ENCODE data around the gene TRIM72.
"Not testable (repeated sequence)": the region's sequence is repeated elsewhere in the genome, so short reads cannot be mapped to it uniquely, and the experiment has no call there.

The TRIM72 gene

GRCh38 chr16:31268891-31269290 lies 55.0 kb downstream of the TRIM72 start:
- Histone ChIP-seq H3K4me3 (ENCODE audit: low read depth in 1 of 2, low read length in 2 of 2) (no peak overlapping the region), H3K4me1 (ENCODE audit: insufficient read depth, low read length) (no peaks in the 10 kb centered on the region), H3K27me3 (ENCODE audit: control insufficient read depth in 1 of 2, insufficient read depth in 2 of 2, low read length in 2 of 2) (peaks cover 0 to 5% of the 10 kb centered on the region in 2 donors), H3K27ac (ENCODE audit: low read depth, low read length) (no peak overlapping the region), H3K36me3 (ENCODE audit: insufficient read depth, low read length) (no peaks in the 10 kb centered on the region), H3K9ac (ENCODE audit: low read length) (no peak overlapping the region), H3K9me3 (ENCODE audit: low read length) (no peaks in the 10 kb centered on the region)

GRCh38 chr16:31269541-31269940 lies 55.6 kb downstream of the TRIM72 start:
- H3K36me3 ChIP-seq (ENCODE audit: insufficient read depth, low read length), result no peaks in the 10 kb centered on the region
- H3K9ac ChIP-seq (ENCODE audit: low read length), result no peak overlapping the region
- no peaks in the 10 kb centered on the region for H3K4me1 ChIP-seq (ENCODE audit: insufficient read depth, low read length)
- H3K4me3 ChIP-seq (ENCODE audit: low read depth in 1 of 2, low read length in 2 of 2), result no peak overlapping the region
- H3K9me3 ChIP-seq (ENCODE audit: low read length), result no peaks in the 10 kb centered on the region
- H3K27me3 ChIP-seq (ENCODE audit: control insufficient read depth in 1 of 2, insufficient read depth in 2 of 2, low read length in 2 of 2), result peaks cover 0 to 5% of the 10 kb centered on the region in 2 donors
- H3K27ac ChIP-seq (ENCODE audit: low read depth, low read length), result no peak overlapping the region

GRCh38 chr16:31269973-31270372 lies 56.1 kb downstream of the TRIM72 start:
- H3K9me3 ChIP-seq (ENCODE audit: low read length); H3K9ac ChIP-seq (ENCODE audit: low read length); H3K4me1 ChIP-seq (ENCODE audit: insufficient read depth, low read length); H3K27me3 ChIP-seq (ENCODE audit: control insufficient read depth in 1 of 2, insufficient read depth in 2 of 2, low read length in 2 of 2); H3K4me3 ChIP-seq (ENCODE audit: low read depth in 1 of 2, low read length in 2 of 2); H3K36me3 ChIP-seq (ENCODE audit: insufficient read depth, low read length); H3K27ac ChIP-seq (ENCODE audit: low read depth, low read length): not testable (repeated sequence)

- Histone ChIP-seq H3K4me3 (ENCODE audit: low read depth in 1 of 2, low read length in 2 of 2) (no peak overlapping the region), H3K9ac (ENCODE audit: low read length) (no peak overlapping the region), H3K36me3 (ENCODE audit: insufficient read depth, low read length) (no peaks in the 10 kb centered on the region), H3K4me1 (ENCODE audit: insufficient read depth, low read length) (no peaks in the 10 kb centered on the region), H3K27ac (ENCODE audit: low read depth, low read length) (no peak overlapping the region), H3K27me3 (ENCODE audit: control insufficient read depth in 1 of 2, insufficient read depth in 2 of 2, low read length in 2 of 2) (peaks cover 0 to 2% of the 10 kb centered on the region in 2 donors), H3K9me3 (ENCODE audit: low read length) (no peaks in the 10 kb centered on the region)
Observed at GRCh38 chr16:31270795-31271194, 56.9 kb downstream of the TRIM72 start.

- Histone ChIP-seq H3K36me3 (ENCODE audit: insufficient read depth, low read length) (no peaks in the 10 kb centered on the region), H3K9ac (ENCODE audit: low read length) (no peak overlapping the region), H3K4me3 (ENCODE audit: low read depth in 1 of 2, low read length in 2 of 2) (no peak overlapping the region), H3K4me1 (ENCODE audit: insufficient read depth, low read length) (no peaks in the 10 kb centered on the region), H3K9me3 (ENCODE audit: low read length) (no peaks in the 10 kb centered on the region), H3K27ac (ENCODE audit: low read depth, low read length) (no peak overlapping the region), H3K27me3 (ENCODE audit: control insufficient read depth in 1 of 2, insufficient read depth in 2 of 2, low read length in 2 of 2) (no peaks in the 10 kb centered on the region)
Observed at GRCh38 chr16:31271621-31272190, 57.8 kb downstream of the TRIM72 start.

- no peaks in the 10 kb centered on the region for H3K9me3 ChIP-seq (ENCODE audit: low read length)
- H3K4me1 ChIP-seq (ENCODE audit: insufficient read depth, low read length), result no peaks in the 10 kb centered on the region
- H3K4me3 ChIP-seq (ENCODE audit: low read depth in 1 of 2, low read length in 2 of 2), result no peak overlapping the region
- H3K9ac ChIP-seq (ENCODE audit: low read length), result no peak overlapping the region
- H3K36me3 ChIP-seq (ENCODE audit: insufficient read depth, low read length), result no peaks in the 10 kb centered on the region
- H3K27ac ChIP-seq (ENCODE audit: low read depth, low read length), result no peak overlapping the region
- no peaks in the 10 kb centered on the region for H3K27me3 ChIP-seq (ENCODE audit: control insufficient read depth in 1 of 2, insufficient read depth in 2 of 2, low read length in 2 of 2)
Observed at GRCh38 chr16:31273187-31273586, 59.3 kb downstream of the TRIM72 start.

- Histone ChIP-seq H3K9ac (ENCODE audit: low read length) (no peak overlapping the region), H3K9me3 (ENCODE audit: low read length) (no peaks in the 10 kb centered on the region), H3K4me3 (ENCODE audit: low read depth in 1 of 2, low read length in 2 of 2) (no peak overlapping the region), H3K4me1 (ENCODE audit: insufficient read depth, low read length) (no peaks in the 10 kb centered on the region), H3K27ac (ENCODE audit: low read depth, low read length) (no peak overlapping the region), H3K27me3 (ENCODE audit: control insufficient read depth in 1 of 2, insufficient read depth in 2 of 2, low read length in 2 of 2) (no peaks in the 10 kb centered on the region), H3K36me3 (ENCODE audit: insufficient read depth, low read length) (no peaks in the 10 kb centered on the region)
Observed at GRCh38 chr16:31273676-31274075, 59.8 kb downstream of the TRIM72 start.

GRCh38 chr16:31274831-31275816 lies 61.2 kb downstream of the TRIM72 start:
- Histone ChIP-seq H3K27me3 (ENCODE audit: control insufficient read depth in 1 of 2, insufficient read depth in 2 of 2, low read length in 2 of 2) (no peaks in the 10 kb centered on the region), H3K27ac (ENCODE audit: low read depth, low read length) (no peak overlapping the region), H3K9ac (ENCODE audit: low read length) (no peak overlapping the region), H3K36me3 (ENCODE audit: insufficient read depth, low read length) (no peaks in the 10 kb centered on the region), H3K9me3 (ENCODE audit: low read length) (no peaks in the 10 kb centered on the region), H3K4me3 (ENCODE audit: low read depth in 1 of 2, low read length in 2 of 2) (no peak overlapping the region), H3K4me1 (ENCODE audit: insufficient read depth, low read length) (no peaks in the 10 kb centered on the region)

GRCh38 chr16:31276600-31276999 lies 62.7 kb downstream of the TRIM72 start:
- Histone ChIP-seq H3K4me3 (ENCODE audit: low read depth in 1 of 2, low read length in 2 of 2) (no peak overlapping the region), H3K9me3 (ENCODE audit: low read length) (no peaks in the 10 kb centered on the region), H3K9ac (ENCODE audit: low read length) (no peak overlapping the region), H3K27me3 (ENCODE audit: control insufficient read depth in 1 of 2, insufficient read depth in 2 of 2, low read length in 2 of 2) (no peaks in the 10 kb centered on the region), H3K36me3 (ENCODE audit: insufficient read depth, low read length) (no peaks in the 10 kb centered on the region), H3K4me1 (ENCODE audit: insufficient read depth, low read length) (no peaks in the 10 kb centered on the region), H3K27ac (ENCODE audit: low read depth, low read length) (no peak overlapping the region)

GRCh38 chr16:31277659-31278260 lies 63.8 kb downstream of the TRIM72 start:
- H3K27ac ChIP-seq (ENCODE audit: low read depth, low read length), result no peak overlapping the region
- H3K4me3 ChIP-seq (ENCODE audit: low read depth in 1 of 2, low read length in 2 of 2), result no peak overlapping the region
- H3K36me3 ChIP-seq (ENCODE audit: insufficient read depth, low read length), result no peaks in the 10 kb centered on the region
- no peaks in the 10 kb centered on the region for H3K9me3 ChIP-seq (ENCODE audit: low read length)
- H3K4me1 ChIP-seq (ENCODE audit: insufficient read depth, low read length), result no peaks in the 10 kb centered on the region
- H3K27me3 ChIP-seq (ENCODE audit: control insufficient read depth in 1 of 2, insufficient read depth in 2 of 2, low read length in 2 of 2), result no peaks in the 10 kb centered on the region
- H3K9ac ChIP-seq (ENCODE audit: low read length), result no peak overlapping the region

GRCh38 chr16:31278853-31279252 lies 64.9 kb downstream of the TRIM72 start:
- not testable (repeated sequence) for H3K27me3 ChIP-seq (ENCODE audit: control insufficient read depth in 1 of 2, insufficient read depth in 2 of 2, low read length in 2 of 2); H3K4me1 ChIP-seq (ENCODE audit: insufficient read depth, low read length); H3K9me3 ChIP-seq (ENCODE audit: low read length); H3K36me3 ChIP-seq (ENCODE audit: insufficient read depth, low read length); H3K9ac ChIP-seq (ENCODE audit: low read length); H3K27ac ChIP-seq (ENCODE audit: low read depth, low read length); H3K4me3 ChIP-seq (ENCODE audit: low read depth in 1 of 2, low read length in 2 of 2)

All from muscle layer of colon (tissue), 2 donors.